Breast epithelium (tissue), 4 donors: ENCODE measurements around the gene WDHD1. TPM values are rescaled to one million over a fixed set of nuclear protein-coding genes. Genes with fewer than 3 reads are reported as not detected.
"Not testable (repeated sequence)": the region's sequence is repeated elsewhere in the genome, so short reads cannot be mapped to it uniquely, and the experiment has no call there.

Experiments used
- DNase-seq, 2 donors: peaks; one replicate each; pipeline ENCODE4 v3.0.0-alpha.2; 2019; ENCODE audit warnings: low spot score in 2 of 2
- H3K27ac ChIP-seq, 2 donors: fragments of 200-600 bp; sonication (generic) in 1 of 2; one replicate each; pipeline ENCODE4 v1.5.1; 2016 to 2019; ENCODE audit warnings: mild to moderate bottlenecking in 1 of 2
- H3K27me3 ChIP-seq, 2 donors: fragments of 200-600 bp; sonication (generic) in 1 of 2; one replicate each; pipeline versions ENCODE4 v1.5.1 to v1.6.0; 2017 to 2019; ENCODE audit warnings: control low read depth in 1 of 2, mild to moderate bottlenecking in 1 of 2
- H3K36me3 ChIP-seq: fragments of 200-600 bp; one replicate; pipeline ENCODE4 v1.5.1; 2019
- H3K4me1 ChIP-seq, 2 donors: fragments of 200-600 bp; sonication (generic); one replicate each; pipeline ENCODE4 v1.5.1; 2016 to 2019; ENCODE audit warnings: control low read depth in 1 of 2
- H3K4me3 ChIP-seq, 3 donors: fragments of 200-600 bp; sonication (generic); 1 replicate in 2 of 3; 2 replicates in 1 of 3; pipeline ENCODE4 v1.5.1; 2016 to 2019; ENCODE audit warnings: mild to moderate bottlenecking in 3 of 3, moderate library complexity in 2 of 3
- H3K9me3 ChIP-seq, 2 donors: fragments of 200-600 bp; sonication (generic) in 1 of 2; one replicate each; pipeline ENCODE4 v1.5.1; 2016 to 2019; ENCODE audit warnings: control low read depth in 1 of 2
- CTCF ChIP-seq, 3 donors: fragments of 450-650 bp; IDR thresholded peaks; one replicate each; pipeline ENCODE4 v1.5.1; 2016 to 2017; ENCODE audit warnings: antibody characterized with exemption in 3 of 3, mild to moderate bottlenecking in 3 of 3, moderate library complexity in 3 of 3
- POLR2A ChIP-seq: fragments of 450-650 bp; IDR thresholded peaks from one replicate; pipeline ENCODE4 v1.6.1; 2016; ENCODE audit warnings: antibody characterized with exemption, mild to moderate bottlenecking, moderate library complexity
- POLR2AphosphoS5 ChIP-seq, 3 donors: sonication (generic); formaldehyde crosslinking; IDR thresholded peaks; one replicate each; pipeline ENCODE4 v1.6.1; 2017; ENCODE audit warnings: antibody characterized with exemption in 3 of 3
- intact Hi-C: fragments of 100-400 bp; cut with DNase I; formaldehyde crosslinking; loops from one replicate; pipeline ENCODE4 v1.15.1; 2023; ENCODE audit warnings: low total_unique reads
- total RNA-seq, 3 donors: library from RNA; depleted of rRNA; stranded (reverse); fragments of >200 nt; gene quantifications; one replicate each; pipeline ENCODE4 v1.1.0, GENCODE V29; 2016

The WDHD1 gene
- total RNA-seq, 3 donors from 2014 or later: 1.8 to 3.5 (median 2.3) TPM

DNA sequence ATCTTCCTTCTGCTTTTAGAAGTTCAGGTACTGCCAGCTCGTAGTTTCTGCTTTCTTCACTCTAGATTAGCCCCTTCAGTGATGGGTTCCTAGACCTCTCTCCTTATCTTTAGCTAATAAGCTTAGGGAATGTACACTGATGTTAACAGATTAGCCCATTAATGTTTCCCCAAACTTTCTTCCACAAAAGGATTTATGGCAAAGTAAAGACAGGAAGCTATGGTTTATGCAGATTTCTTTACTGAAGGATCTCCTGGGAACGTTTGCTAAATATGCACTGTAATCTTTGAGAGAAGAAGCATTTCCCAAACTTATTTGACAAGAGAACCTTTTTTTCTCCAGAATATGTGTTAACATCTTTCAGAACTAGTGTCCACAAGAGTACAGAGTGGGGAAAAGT is 4.3 kb upstream of the WDHD1 start:
- TF ChIP-seq POLR2AphosphoS5 (IDR thresholded peaks at IDR 0.05) (no peak), CTCF (IDR thresholded peaks at IDR 0.05) (no peak), POLR2A (no peak)
- Histone ChIP-seq H3K27ac (no peak overlapping the region), H3K9me3 (no peaks in the 10 kb centered on the region), H3K4me3 (no peak overlapping the region), H3K4me1 (no peaks in the 10 kb centered on the region), H3K27me3 (no peaks in the 10 kb centered on the region), H3K36me3 (no peaks in the 10 kb centered on the region)
- intact Hi-C loops: no loop called here
- DNase-seq: no peak

DNA sequence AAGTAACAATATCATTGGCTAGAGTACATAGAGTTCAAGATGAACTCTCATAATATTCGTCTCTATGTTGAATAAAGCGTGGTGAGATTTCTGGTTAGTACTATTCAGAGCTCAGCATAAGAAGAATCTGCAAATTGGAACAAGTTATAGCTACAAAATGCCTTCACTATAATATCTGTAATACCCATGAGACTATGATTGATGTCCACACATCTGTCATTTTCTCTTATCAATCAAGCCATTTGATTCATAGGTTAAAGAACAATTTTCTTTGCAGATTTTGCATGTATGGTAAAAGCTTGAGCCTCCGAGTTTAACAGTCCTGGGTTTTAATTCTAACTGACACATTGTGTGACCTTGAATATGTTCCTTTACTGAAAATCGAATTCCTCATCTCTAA is 1.6 kb upstream of the WDHD1 start:
- H3K27ac ChIP-seq: no peak overlapping the region

DNA sequence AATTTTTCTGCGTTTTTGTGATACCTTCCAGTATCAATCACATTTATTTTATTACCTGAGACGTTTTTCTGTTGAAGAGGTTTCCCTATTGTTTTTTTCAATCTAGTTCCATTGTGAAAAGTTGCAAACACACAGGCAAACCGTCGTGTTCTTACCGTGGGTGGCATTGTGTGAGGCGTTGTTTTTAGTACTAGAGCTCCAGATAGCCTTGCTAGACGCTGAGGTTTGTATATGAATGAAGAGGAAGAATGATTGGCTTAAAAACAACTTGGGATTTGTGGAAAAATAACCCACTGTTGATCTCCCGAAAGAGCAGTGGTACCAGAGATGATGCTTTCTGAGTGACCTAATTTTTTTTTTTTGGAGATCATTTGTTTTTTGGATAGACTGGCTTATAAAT is 1.2 kb upstream of the WDHD1 start:
- Histone ChIP-seq H3K27me3 (no peaks in the 10 kb centered on the region), H3K36me3 (no peaks in the 10 kb centered on the region), H3K9me3 (no peaks in the 10 kb centered on the region), H3K4me1 (no peaks in the 10 kb centered on the region), H3K4me3 (peak overlapping the region; percentile 64 to 86 (median 71)), H3K27ac (no peak overlapping the region)
- intact Hi-C loops: no loop called here
- no peak for DNase-seq
- TF ChIP-seq POLR2A: no peak
- no peak for TF ChIP-seq POLR2AphosphoS5 (IDR thresholded peaks at IDR 0.05)
- no peak for TF ChIP-seq CTCF (IDR thresholded peaks at IDR 0.05)

More for the DNA sequence above, 1.6 kb upstream of the WDHD1 start:
- DNase-seq: no peak
- H3K9me3 ChIP-seq: no peaks in the 10 kb centered on the region
- H3K4me1 ChIP-seq: no peaks in the 10 kb centered on the region
- H3K4me3 ChIP-seq: peak overlapping the region in 2 of 3 donors; percentile 64 to 71
- intact Hi-C loops: no loop called here
- TF ChIP-seq POLR2A: no peak
- TF ChIP-seq CTCF (IDR thresholded peaks at IDR 0.05): no peak
- no peak for TF ChIP-seq POLR2AphosphoS5 (IDR thresholded peaks at IDR 0.05)
- no peaks in the 10 kb centered on the region for H3K36me3 ChIP-seq
- H3K27me3 ChIP-seq: no peaks in the 10 kb centered on the region

DNA sequence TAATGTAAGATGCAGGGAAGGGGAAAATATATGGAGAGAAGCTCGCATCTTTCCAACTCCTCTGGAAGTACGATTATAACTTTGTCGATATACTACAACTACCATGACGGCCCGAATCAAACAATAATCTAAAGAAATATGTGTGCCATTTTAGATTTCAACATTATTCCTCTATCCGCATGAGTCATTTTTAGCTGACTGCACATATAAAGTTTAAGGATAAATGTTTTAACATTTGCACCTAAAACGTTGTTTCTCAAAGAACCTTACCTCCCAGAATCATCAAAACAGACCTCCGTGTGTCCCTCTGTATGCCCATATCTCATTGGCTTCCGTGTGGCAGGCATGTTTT is 482 bp downstream of the WDHD1 start:
- H3K4me3 ChIP-seq: peak overlapping the region; percentile 64 to 86 (median 71)
- peak overlapping the region; percentile 80 to 84 for H3K27ac ChIP-seq
- DNase-seq: no peak
- H3K9me3 ChIP-seq: no peaks in the 10 kb centered on the region
- no peaks in the 10 kb centered on the region for H3K36me3 ChIP-seq
- no peaks in the 10 kb centered on the region for H3K27me3 ChIP-seq
- TF ChIP-seq POLR2AphosphoS5 (IDR thresholded peaks at IDR 0.05) (no peak), POLR2A (no peak), CTCF (IDR thresholded peaks at IDR 0.05) (no peak)
- H3K4me1 ChIP-seq: no peaks in the 10 kb centered on the region
- intact Hi-C loops: no loop called here

DNA sequence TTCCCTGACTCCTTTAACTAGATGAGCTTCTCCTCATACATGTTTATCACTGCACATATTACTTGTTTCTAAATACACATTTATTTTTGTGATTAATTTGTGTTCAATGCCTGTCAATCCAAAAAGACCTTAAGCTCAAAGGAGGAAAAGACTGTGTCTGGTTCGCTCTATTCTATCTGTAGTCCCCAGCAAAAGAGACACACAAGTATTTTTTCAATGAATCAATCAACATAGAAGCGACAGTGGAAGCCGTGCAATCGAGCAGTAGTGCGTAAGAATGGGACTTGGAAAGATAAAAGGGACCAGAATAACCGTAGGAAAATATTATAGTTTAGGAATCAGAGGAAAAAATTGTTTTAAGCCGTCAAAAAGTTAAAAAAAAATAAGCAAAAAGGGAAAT is 951 bp downstream of the WDHD1 start:
- Histone ChIP-seq H3K4me1 (no peaks in the 10 kb centered on the region), H3K9me3 (no peaks in the 10 kb centered on the region), H3K27ac (no peak overlapping the region), H3K27me3 (no peaks in the 10 kb centered on the region), H3K36me3 (no peaks in the 10 kb centered on the region), H3K4me3 (peak overlapping the region; percentile 64 to 86 (median 71))
- DNase-seq: no peak
- intact Hi-C loops: no loop called here
- no peak for TF ChIP-seq POLR2A
- TF ChIP-seq CTCF (IDR thresholded peaks at IDR 0.05): no peak
- TF ChIP-seq POLR2AphosphoS5 (IDR thresholded peaks at IDR 0.05): no peak

GRCh38 chr14:55024365-55024764 is 2.5 kb downstream of the WDHD1 start:
- DNase-seq, H3K27ac ChIP-seq, H3K4me3 ChIP-seq, H3K4me1 ChIP-seq, intact Hi-C loops, H3K27me3 ChIP-seq, H3K36me3 ChIP-seq, H3K9me3 ChIP-seq: not testable (repeated sequence)
